A549 (cell line): ENCODE measurements around the gene CGRRF1.

Experiments
- CHD2 ChIP-seq: fragments of 150-350 bp; IDR thresholded peaks from 2 replicates; pipeline ENCODE4 v1.6.1; 2014; ENCODE audit warnings: low read length; ENCODE audit not compliant: partially characterized antibody
- CTCF ChIP-seq: fragments of >200 bp; sonication (Bioruptor Twin); formaldehyde crosslinking; IDR thresholded peaks from 3 replicates; pipeline ENCODE4 v1.5.1; 2016
- E2F6 ChIP-seq: IDR thresholded peaks from 2 replicates; pipeline ENCODE4 v1.6.1; 2012; ENCODE audit warnings: low read depth, borderline replicate concordance
- EP300 ChIP-seq, 2 experiments: fragments of >200 bp; sonication (Bioruptor Twin); formaldehyde crosslinking; IDR thresholded peaks; 2 replicates in 1 of 2; 3 replicates in 1 of 2; pipeline ENCODE4 v1.6.1; 2016 to 2017
- HDAC2 ChIP-seq: fragments of 200-600 bp; sonication (generic); IDR thresholded peaks from 2 replicates; pipeline ENCODE4 v1.6.1; 2016
- JUN ChIP-seq, 2 experiments: fragments of >200 bp; sonication (Bioruptor Twin); formaldehyde crosslinking; IDR thresholded peaks; 2 replicates in 1 of 2; 3 replicates in 1 of 2; pipeline ENCODE4 v1.6.1; 2016 to 2017
- KDM1A ChIP-seq: fragments of 200-600 bp; sonication (generic); IDR thresholded peaks from 2 replicates; pipeline ENCODE4 v1.6.1; 2016; ENCODE audit warnings: low read depth, mild to moderate bottlenecking
- MAZ ChIP-seq: fragments of 150-350 bp; IDR thresholded peaks from 2 replicates; pipeline ENCODE4 v1.6.1; 2014; ENCODE audit warnings: antibody characterized with exemption, low read depth, low read length, borderline replicate concordance
- NR3C1 ChIP-seq: fragments of >200 bp; sonication (Bioruptor Twin); formaldehyde crosslinking; IDR thresholded peaks from 3 replicates; pipeline ENCODE4 v1.6.1; 2017
- POLR2A ChIP-seq: IDR thresholded peaks from 2 replicates; pipeline ENCODE4 v1.6.1; 2012; ENCODE audit warnings: mild to moderate bottlenecking, low read length
- RAD21 ChIP-seq, 2 experiments: fragments of >200 bp in 1 of 2; sonication (Bioruptor Twin) in 1 of 2; formaldehyde crosslinking in 1 of 2; IDR thresholded peaks in 1 of 2; conservative IDR thresholded peaks in 1 of 2; 2 replicates in 1 of 2; 3 replicates in 1 of 2; pipeline ENCODE4 v1.6.1; 2012 to 2018; ENCODE audit warnings: inconsistent platforms in 1 of 2
- ZFP36 ChIP-seq: fragments of 450-650 bp; IDR thresholded peaks from 2 replicates; pipeline ENCODE4 v1.6.1; 2014; ENCODE audit warnings: borderline replicate concordance; ENCODE audit not compliant: partially characterized antibody
- TF ChIP-seq, protein P1 (sequence below): fragments of >200 bp; sonication (Bioruptor Twin); formaldehyde crosslinking; IDR thresholded peaks from 2 replicates; pipeline ENCODE4 v1.6.1; 2016
- TF ChIP-seq, protein P2 (sequence below): fragments of >200 bp; sonication (Bioruptor Twin); formaldehyde crosslinking; IDR thresholded peaks from 3 replicates; pipeline ENCODE4 v1.6.1; 2016

GRCh38 chr14:54566410-54567223 is 56.9 kb downstream of the CGRRF1 start, which contains the start of gene SAMD4A:
- TF ChIP-seq, protein P1, sequence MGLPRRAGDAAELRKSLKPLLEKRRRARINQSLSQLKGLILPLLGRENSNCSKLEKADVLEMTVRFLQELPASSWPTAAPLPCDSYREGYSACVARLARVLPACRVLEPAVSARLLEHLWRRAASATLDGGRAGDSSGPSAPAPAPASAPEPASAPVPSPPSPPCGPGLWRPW = no peak
- TF ChIP-seq CHD2 (no peak), E2F6 (no peak), CTCF (peak; percentile 33), EP300 (IDR thresholded peaks at IDR 0.05) (no peak), KDM1A (no peak), HDAC2 (no peak), POLR2A (peak; percentile 21; the same call in 1 of the 2 replicates), NR3C1 (no peak), ZFP36 (peak; percentile 7), MAZ (no peak), JUN (IDR thresholded peaks at IDR 0.05) (peak in 1 of 2 experiments; percentile 13; a peak in 1 of 5 replicates), RAD21 (conservative IDR thresholded peaks at IDR 0.05 in 1 of 2, IDR thresholded peaks at IDR 0.05 in 1 of 2) (peak; percentile 52 to 60)
- TF ChIP-seq, protein P2, sequence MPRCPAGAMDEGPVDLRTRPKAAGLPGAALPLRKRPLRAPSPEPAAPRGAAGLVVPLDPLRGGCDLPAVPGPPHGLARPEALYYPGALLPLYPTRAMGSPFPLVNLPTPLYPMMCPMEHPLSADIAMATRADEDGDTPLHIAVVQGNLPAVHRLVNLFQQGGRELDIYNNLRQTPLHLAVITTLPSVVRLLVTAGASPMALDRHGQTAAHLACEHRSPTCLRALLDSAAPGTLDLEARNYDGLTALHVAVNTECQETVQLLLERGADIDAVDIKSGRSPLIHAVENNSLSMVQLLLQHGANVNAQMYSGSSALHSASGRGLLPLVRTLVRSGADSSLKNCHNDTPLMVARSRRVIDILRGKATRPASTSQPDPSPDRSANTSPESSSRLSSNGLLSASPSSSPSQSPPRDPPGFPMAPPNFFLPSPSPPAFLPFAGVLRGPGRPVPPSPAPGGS = no peak; the same call in 2 of the 3 replicates
